ENCODE results near the gene R3HDM2. TPM values are rescaled to one million over a fixed set of nuclear protein-coding genes. Genes with fewer than 3 reads are reported as not detected.
A peak's percentile ranks its signal among the peaks of the same experiment; 100 is the strongest.
"Not testable (repeated sequence)": the region's sequence is repeated elsewhere in the genome, so short reads cannot be mapped to it uniquely, and the experiment has no call there.

R3HDM2 gene
- total RNA-seq, 1 donor from 2014 or later = 46.5 TPM

- Mint-ChIP-seq H3K4me3 (ENCODE audit: unreplicated experiment) (no peak overlapping the region), H3K9me3 (ENCODE audit: low read depth) (no peaks in the 10 kb centered on the region), H3K36me3 (ENCODE audit: low read depth) (peaks cover 19% of the 10 kb centered on the region), H3K4me1 (ENCODE audit: low read depth) (peaks cover 18% of the 10 kb centered on the region), H3K27me3 (ENCODE audit: low read depth) (no peaks in the 10 kb centered on the region), H3K27ac (ENCODE audit: unreplicated experiment) (peak overlapping the region; percentile 54)
- no peak for DNase-seq (ENCODE audit: low spot score)
- no peak for TF ChIP-seq CTCF (IDR thresholded peaks at IDR 0.05)
Measured at GRCh38 chr12:57278465-57279381, 152.1 kb downstream of the R3HDM2 start.

GRCh38 chr12:57276935-57277563 is 153.8 kb downstream of the R3HDM2 start:
- no peak for DNase-seq (ENCODE audit: low spot score)
- Mint-ChIP-seq H3K4me1 (ENCODE audit: low read depth) (peaks cover 34% of the 10 kb centered on the region), H3K9me3 (ENCODE audit: low read depth) (no peaks in the 10 kb centered on the region), H3K36me3 (ENCODE audit: low read depth) (peaks cover 17% of the 10 kb centered on the region), H3K4me3 (ENCODE audit: unreplicated experiment) (no peak overlapping the region), H3K27ac (ENCODE audit: unreplicated experiment) (peak overlapping the region; percentile 27), H3K27me3 (ENCODE audit: low read depth) (no peaks in the 10 kb centered on the region)
- TF ChIP-seq CTCF (IDR thresholded peaks at IDR 0.05) = peak; percentile 76

GRCh38 chr12:57276233-57276632 is 154.6 kb downstream of the R3HDM2 start:
- not testable (repeated sequence) for H3K4me3 Mint-ChIP-seq (ENCODE audit: unreplicated experiment); H3K27me3 Mint-ChIP-seq (ENCODE audit: low read depth); DNase-seq (ENCODE audit: low spot score); H3K9me3 Mint-ChIP-seq (ENCODE audit: low read depth); H3K27ac Mint-ChIP-seq (ENCODE audit: unreplicated experiment)
- Mint-ChIP-seq H3K4me1 (ENCODE audit: low read depth) (peaks cover 33% of the 10 kb centered on the region), H3K36me3 (ENCODE audit: low read depth) (peaks cover 15% of the 10 kb centered on the region)

- Mint-ChIP-seq H3K4me1 (ENCODE audit: low read depth) (peaks cover 16% of the 10 kb centered on the region), H3K36me3 (ENCODE audit: low read depth) (peaks cover 19% of the 10 kb centered on the region), H3K9me3 (ENCODE audit: low read depth) (no peaks in the 10 kb centered on the region), H3K27ac (ENCODE audit: unreplicated experiment) (no peak overlapping the region), H3K4me3 (ENCODE audit: unreplicated experiment) (no peak overlapping the region), H3K27me3 (ENCODE audit: low read depth) (no peaks in the 10 kb centered on the region)
- TF ChIP-seq CTCF (IDR thresholded peaks at IDR 0.05) = no peak
- DNase-seq (ENCODE audit: low spot score) = no peak
Measured at GRCh38 chr12:57273516-57273915, 157.3 kb downstream of the R3HDM2 start.

- DNase-seq (ENCODE audit: low spot score) = no peak
- Mint-ChIP-seq H3K36me3 (ENCODE audit: low read depth) (peaks cover 16% of the 10 kb centered on the region), H3K27ac (ENCODE audit: unreplicated experiment) (peak overlapping the region; percentile 36), H3K4me3 (ENCODE audit: unreplicated experiment) (no peak overlapping the region), H3K4me1 (ENCODE audit: low read depth) (peaks cover 16% of the 10 kb centered on the region), H3K27me3 (ENCODE audit: low read depth) (no peaks in the 10 kb centered on the region), H3K9me3 (ENCODE audit: low read depth) (no peaks in the 10 kb centered on the region)
- no peak for TF ChIP-seq CTCF (IDR thresholded peaks at IDR 0.05)
Measured at GRCh38 chr12:57272337-57273151, 158.3 kb downstream of the R3HDM2 start.

Data from chondrocyte (in vitro differentiated cells).